ENCODE measurements around the gene GP2.

GRCh38 chr16:20325005-20325404, 2.3 kb downstream of the GP2 start:
- TF ChIP-seq, protein P1, sequence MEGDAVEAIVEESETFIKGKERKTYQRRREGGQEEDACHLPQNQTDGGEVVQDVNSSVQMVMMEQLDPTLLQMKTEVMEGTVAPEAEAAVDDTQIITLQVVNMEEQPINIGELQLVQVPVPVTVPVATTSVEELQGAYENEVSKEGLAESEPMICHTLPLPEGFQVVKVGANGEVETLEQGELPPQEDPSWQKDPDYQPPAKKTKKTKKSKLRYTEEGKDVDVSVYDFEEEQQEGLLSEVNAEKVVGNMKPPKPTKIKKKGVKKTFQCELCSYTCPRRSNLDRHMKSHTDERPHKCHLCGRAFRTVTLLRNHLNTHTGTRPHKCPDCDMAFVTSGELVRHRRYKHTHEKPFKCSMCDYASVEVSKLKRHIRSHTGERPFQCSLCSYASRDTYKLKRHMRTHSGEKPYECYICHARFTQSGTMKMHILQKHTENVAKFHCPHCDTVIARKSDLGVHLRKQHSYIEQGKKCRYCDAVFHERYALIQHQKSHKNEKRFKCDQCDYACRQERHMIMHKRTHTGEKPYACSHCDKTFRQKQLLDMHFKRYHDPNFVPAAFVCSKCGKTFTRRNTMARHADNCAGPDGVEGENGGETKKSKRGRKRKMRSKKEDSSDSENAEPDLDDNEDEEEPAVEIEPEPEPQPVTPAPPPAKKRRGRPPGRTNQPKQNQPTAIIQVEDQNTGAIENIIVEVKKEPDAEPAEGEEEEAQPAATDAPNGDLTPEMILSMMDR (IDR thresholded peaks at IDR 0.05 in 8 of 11, conservative IDR thresholded peaks at IDR 0.05 in 3 of 11), result no peak
- TF ChIP-seq POLR2AphosphoS5 (IDR thresholded peaks at IDR 0.05) (no peak), POLR2A (IDR thresholded peaks at IDR 0.05) (no peak)
